ENCODE data around the gene SIGLECL1.
"Not testable (repeated sequence)": the region's sequence is repeated elsewhere in the genome, so short reads cannot be mapped to it uniquely, and the experiment has no call there.

GRCh38 chr19:51224898-51225393 is 25.9 kb upstream of the SIGLECL1 start, which contains the start of gene CD33:
- TF ChIP-seq CTCF (IDR thresholded peaks at IDR 0.05; ENCODE audit: poor library complexity, severe bottlenecking); TAF1 (IDR thresholded peaks at IDR 0.05; ENCODE audit: low read depth); EZH2 (IDR thresholded peaks at IDR 0.05; ENCODE audit: borderline replicate concordance, insufficient read depth, low read length, poor library complexity, severe bottlenecking): not testable (repeated sequence)

Data from neural cell (in vitro differentiated cells).